ENCODE data around the gene UBL4B.

GRCh38 chr1:110102081-110102480 is 10.2 kb upstream of the UBL4B start:
- TF ChIP-seq CTCF (IDR thresholded peaks at IDR 0.05), result no peak
- TF ChIP-seq POLR2A (IDR thresholded peaks at IDR 0.05), result no peak
